K562 (cell line): ENCODE data around the gene CLDN15.

Experiments used
- ATF1 ChIP-seq, 2 experiments: fragments of 450-650 bp in 1 of 2; IDR thresholded peaks; 2 replicates each; pipeline ENCODE4 v1.6.1; 2016; ENCODE audit warnings: missing compliant biosample characterization in 1 of 2, missing genetic modification characterization in 1 of 2
- CBX5 ChIP-seq: IDR thresholded peaks from 2 replicates; pipeline ENCODE4 v1.6.1; 2014; ENCODE audit warnings: low read depth, borderline replicate concordance
- EP300 ChIP-seq: IDR thresholded peaks from 2 replicates; pipeline ENCODE4 v1.6.1; 2012; ENCODE audit warnings: low read length, improper control_type of control experiment
- MAZ ChIP-seq, 2 experiments: fragments of 450-650 bp in 1 of 2; sonication (generic) in 1 of 2; formaldehyde crosslinking; IDR thresholded peaks in 1 of 2; conservative IDR thresholded peaks in 1 of 2; 2 replicates each; pipeline versions ENCODE4 v1.4.0 to v1.5.0; 2020; ENCODE audit warnings: mild to moderate bottlenecking in 1 of 2, missing genetic modification reagents in 1 of 2
- RBM22 ChIP-seq: fragments of 200-400 bp; formaldehyde crosslinking; IDR thresholded peaks from 2 replicates; pipeline ENCODE4 v1.6.1; 2018; ENCODE audit warnings: low read length, low read depth; ENCODE audit not compliant: poor library complexity, severe bottlenecking

- no peak for TF ChIP-seq ATF1 (CRISPR knock-in tag; IDR thresholded peaks at IDR 0.05)
- no peak for TF ChIP-seq ATF1 (tag; IDR thresholded peaks at IDR 0.05)
- no peak for TF ChIP-seq MAZ (CRISPR knock-in tag; conservative IDR thresholded peaks at IDR 0.05 in 1 of 2, IDR thresholded peaks at IDR 0.05 in 1 of 2)
- TF ChIP-seq EP300 = no peak
- no peak for TF ChIP-seq CBX5
- TF ChIP-seq RBM22 = no peak
These were observed 48.5 kb downstream of the CLDN15 start for GRCh38 chr7:101189109-101189508.
